Placental epithelial cell (primary cell): Measurements from ENCODE around the gene PHTF1. TPM values are rescaled to one million over a fixed set of nuclear protein-coding genes. Genes with fewer than 3 reads are reported as not detected.

Experiments
- total RNA-seq: library from RNA; depleted of rRNA; stranded (reverse); fragments of >200 nt; gene quantifications from 2 replicates; pipeline ENCODE4 v1.2.3, GENCODE V29; 2012

PHTF1 gene
- 22.0 and 40.8 TPM in 2 replicates for total RNA-seq

GRCh38 chr1:113759333-113760101 lies at the start of gene PHTF1:
TSS of gene PHTF1 (minus strand) at chr1:113759486. CDS start at chr1:113758703, 783 bp downstream.

Other genes with a start within 250 kb of the PHTF1 start
- gene RSBN1, start 53.0 kb upstream of the PHTF1 start, total RNA-seq: 12.1 and 15.3 TPM in 2 replicates
- not detected in 2 replicates for gene PTPN22, start 112.2 kb upstream of the PHTF1 start, total RNA-seq
- 0.11 and 0.39 TPM in 2 replicates for gene BCL2L15, start 128.1 kb upstream of the PHTF1 start, total RNA-seq
- gene AP4B1, start 145.3 kb upstream of the PHTF1 start, total RNA-seq: 8.1 and 10.6 TPM in 2 replicates
- 3.1 and 3.8 TPM in 2 replicates for gene DCLRE1B, start 145.8 kb upstream of the PHTF1 start, total RNA-seq
- 17.7 and 32.0 TPM in 2 replicates for gene HIPK1, start 169.8 kb upstream of the PHTF1 start, total RNA-seq
- gene OLFML3, start 220.0 kb upstream of the PHTF1 start, total RNA-seq: 670 and 834 TPM in 2 replicates